K562 (cell line): Measurements from ENCODE around the gene ARMH3. TPM values are rescaled to one million over a fixed set of nuclear protein-coding genes. Genes with fewer than 3 reads are reported as not detected.

Experiments
- ATAC-seq: fragments of 200-7000 bp; cut with Tn5 transposase; 3 replicates; pipeline ENCODE4 v1.9.1; 2020; ENCODE audit warnings: moderate library complexity
- BruUV-seq: library from RNA; stranded (reverse); fragments of 400-500 nt; replicated peaks from 2 replicates; lab custom pipeline; 2021; lab: Mats Ljungman, UMichigan
- CTCF ChIA-PET: fragments of 300-600 bp; formaldehyde crosslinking; extraction: SDS; loops from one replicate; lab custom pipeline; 2021; ENCODE audit warnings: low intra/inter-chr PET ratio; lab: Yijun Ruan, JAX
- POLR2A ChIA-PET: fragments of 300-600, 350-650 bp; sonication (Branson Sonifier 250); formaldehyde crosslinking; extraction: SDS; loops from one replicate; lab custom pipeline; 2021; ENCODE audit warnings: antibody characterized with exemption, inconsistent platforms; lab: Yijun Ruan, JAX
- DNase-seq, 4 experiments: peaks; one replicate each; pipeline versions ENCODE4 v3.0.0 to v3.0.0-alpha.2; 2011 to 2018; ENCODE audit warnings: low spot score in 3 of 4, mixed read lengths in 3 of 4; ENCODE audit errors: extremely low read depth in 1 of 4
- FAIRE-seq: peaks from 2 replicates; lab custom pipeline; 2011; peaks lifted over from hg19 to GRCh38; lab: Jason Lieb, UNC
- H2AFZ ChIP-seq: 2 replicates; pipeline ENCODE4 v1.6.0; 2011; ENCODE audit warnings: low read depth, low read length, control low read depth, inconsistent platforms
- H3K27ac ChIP-seq: fragments of 200-600 bp; 3 replicates; pipeline ENCODE4 v1.8.0; 2011; ENCODE audit warnings: low read depth, mild to moderate bottlenecking, control low read depth, inconsistent platforms, low read length, moderate library complexity, mixed read lengths; ENCODE audit errors: extremely low read depth
- H3K27me3 ChIP-seq, 2 experiments: fragments of 300-600 bp in 1 of 2; 2 replicates in 1 of 2; 3 replicates in 1 of 2; pipeline versions ENCODE4 v1.6.0 to v1.8.0; 2011; ENCODE audit warnings: inconsistent platforms in 2 of 2, low read length in 2 of 2, mild to moderate bottlenecking in 1 of 2, mixed read lengths in 1 of 2, moderate library complexity in 1 of 2; ENCODE audit not compliant: control insufficient read depth in 2 of 2, insufficient read depth in 2 of 2
- H3K36me3 ChIP-seq: fragments of 300-600 bp; 3 replicates; pipeline ENCODE4 v1.8.0; 2011; ENCODE audit warnings: mild to moderate bottlenecking, low read length, inconsistent platforms; ENCODE audit not compliant: control insufficient read depth, insufficient read depth
- H3K4me1 ChIP-seq, 2 experiments: fragments of 200-600 bp in 1 of 2; replicated peaks in 1 of 2; 2 replicates in 1 of 2; 3 replicates in 1 of 2; pipeline versions ENCODE4 v1.5.1 to v1.8.0; 2011; ENCODE audit warnings: inconsistent platforms in 2 of 2, low read length in 2 of 2, mild to moderate bottlenecking in 1 of 2, mixed read lengths in 1 of 2, moderate library complexity in 1 of 2; ENCODE audit not compliant: control insufficient read depth in 2 of 2, insufficient read depth in 2 of 2
- H3K4me2 ChIP-seq: 2 replicates; pipeline ENCODE4 v1.6.1; 2011; ENCODE audit warnings: low read length, control low read depth, inconsistent platforms, mixed read lengths; ENCODE audit not compliant: insufficient read depth
- H3K4me3 ChIP-seq: fragments of 200-600 bp; sonication (generic), shearing (Covaris generic); 2 replicates; pipeline ENCODE4 v1.5.1; 2016; ENCODE audit warnings: control low read depth, inconsistent platforms
- H3K79me2 ChIP-seq: fragments of 200-600 bp; 3 replicates; pipeline ENCODE4 v1.8.0; 2011; ENCODE audit warnings: low read length, inconsistent platforms; ENCODE audit not compliant: control insufficient read depth, insufficient read depth
- H3K9ac ChIP-seq, 2 experiments: 2 replicates each; pipeline versions ENCODE4 v1.6.0 to v1.6.1; 2011; ENCODE audit warnings: low read depth in 2 of 2, low read length in 2 of 2, control low read depth in 1 of 2, inconsistent platforms in 1 of 2, mild to moderate bottlenecking in 1 of 2, mixed read lengths in 1 of 2; ENCODE audit not compliant: insufficient read depth in 1 of 2
- H3K9me1 ChIP-seq: one replicate; pipeline ENCODE4 v1.6.0; 2011; ENCODE audit warnings: inconsistent platforms, mild to moderate bottlenecking, low read length, moderate library complexity; ENCODE audit not compliant: control insufficient read depth, insufficient read depth
- H3K9me3 ChIP-seq: replicated peaks from 2 replicates; pipeline ENCODE4 v1.5.1; 2011; ENCODE audit warnings: low read depth, low read length, inconsistent platforms; ENCODE audit not compliant: control insufficient read depth, insufficient read depth
- H4K20me1 ChIP-seq: replicated peaks from 2 replicates; pipeline ENCODE4 v1.6.1; 2011; ENCODE audit warnings: low read length, inconsistent platforms, mixed read lengths; ENCODE audit not compliant: control insufficient read depth, insufficient read depth
- HBP1 ChIP-seq: fragments of 450-650 bp; formaldehyde crosslinking; IDR thresholded peaks from 2 replicates; pipeline ENCODE4 v1.4.0; 2022; ENCODE audit warnings: missing genetic modification characterization
- MED1 ChIP-seq: sonication (generic); formaldehyde crosslinking; IDR thresholded peaks from 2 replicates; pipeline ENCODE4 v1.8.1; 2023; ENCODE audit warnings: missing genetic modification reagents, borderline replicate concordance
- POU5F1 ChIP-seq: fragments of 150-350 bp; IDR thresholded peaks from 2 replicates; pipeline ENCODE4 v1.6.1; 2014; ENCODE audit warnings: borderline replicate concordance, low read length, low read depth, mild to moderate bottlenecking; ENCODE audit not compliant: partially characterized antibody
- PTRF ChIP-seq: fragments of 450-650 bp; IDR thresholded peaks from 2 replicates; pipeline ENCODE4 v1.6.1; 2016; ENCODE audit warnings: mild to moderate bottlenecking, missing genetic modification characterization, missing compliant biosample characterization
- ZNF263 ChIP-seq: sonication (generic); formaldehyde crosslinking; IDR thresholded peaks from 2 replicates; pipeline ENCODE4 v1.8.0; 2022; ENCODE audit warnings: mild to moderate bottlenecking, missing genetic modification reagents, borderline replicate concordance
- ZNF347 ChIP-seq: fragments of 450-650 bp; formaldehyde crosslinking; IDR thresholded peaks from 2 replicates; pipeline ENCODE4 v1.4.0; 2020; ENCODE audit warnings: low read depth, mild to moderate bottlenecking, moderate library complexity
- ZNF695 ChIP-seq: fragments of 450-650 bp; formaldehyde crosslinking; IDR thresholded peaks from 2 replicates; pipeline ENCODE4 v1.4.0; 2020; ENCODE audit warnings: mild to moderate bottlenecking, moderate library complexity
- WGBS: fragments of 100-300 bp; shearing (Covaris generic); methylation state at CpG from one replicate; pipeline ENCODE4 v1.1.6; 2016; ENCODE audit warnings: low coverage, mixed read lengths; ENCODE audit not compliant: insufficient coverage; ENCODE audit errors: missing lambda C conversion rate; 5-methylcytosine and 5-hydroxymethylcytosine counted together
- in situ Hi-C: fragments of 300-500 bp; cut with MboI; formaldehyde crosslinking; loops from 4 replicates; pipeline ENCODE4 v1.15.0; 2018; ENCODE audit warnings: inconsistent platforms, mixed read lengths
- intact Hi-C: fragments of 100-400 bp; cut with micrococcal nuclease; formaldehyde crosslinking; loops from 2 replicates; pipeline ENCODE4 v1.14.2; 2022
- polyA plus RNA-seq, 8 experiments: library from polyadenylated mRNA; depleted of rRNA in 4 of 8; stranded (reverse) in 5 of 8; unstranded in 3 of 8; fragments of >200 nt; fragmentation: Nextera tagmentation in 2 of 8; fragmentation: Illumina TruSeq in 1 of 8; extraction: Ambion mirVana in 2 of 8; extraction: Trizol in 1 of 8; gene quantifications; 2 replicates each; pipeline versions ENCODE4 v1.2.1 to v1.2.3, GENCODE V29; 2011 to 2014; ENCODE audit warnings: inconsistent platforms in 1 of 8, missing spikeins in 1 of 8
- total RNA-seq, 7 experiments: library from RNA; depleted of rRNA in 6 of 7; stranded (reverse); fragments of >200 nt in 6 of 7; fragmentation: Illumina TruSeq in 2 of 7; extraction: Trizol in 2 of 7; gene quantifications; 2 replicates each; pipeline versions ENCODE4 v1.2.1 to v1.2.3, GENCODE V29; 2011 to 2021; ENCODE audit warnings: low replicate concordance in 1 of 7

ARMH3 gene
- total and polyA plus RNA-seq, 9 of the 15 experiments (the other 6 are each of a cell fraction or from before 2014, with no cell fraction given) = 0.29 to 0.73 TPM; not detected in 7

DNA sequence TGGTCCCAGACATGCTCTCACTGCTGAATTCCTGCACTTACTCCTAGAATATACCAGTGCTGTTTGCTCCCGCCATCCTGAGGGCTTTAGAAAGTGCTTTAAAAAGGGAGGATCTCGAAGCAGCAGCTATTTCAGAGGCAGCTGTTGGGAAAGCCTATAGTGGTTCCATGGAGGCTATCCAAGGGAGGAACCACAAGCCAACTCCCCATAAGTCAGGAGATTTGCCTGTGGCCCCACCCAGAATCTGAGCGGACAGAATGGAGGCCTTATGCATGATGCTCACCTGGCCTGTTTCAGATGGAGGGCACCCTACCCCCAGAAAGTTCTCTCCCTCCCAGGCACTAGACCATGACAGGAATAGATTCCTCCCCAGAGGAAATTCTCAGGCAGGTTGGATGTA, 210.1 kb downstream of the ARMH3 start:
- no CpG with 5 or more reads among the region's 3 CpGs for WGBS
- in situ Hi-C loops = loop anchor here (25.0 kb wide), 4 partner anchors 516 to 766 kb away; partner anchors contain the start of genes ACTR1A, CUEDC2 and SUFU

More for the DNA sequence above, 210.1 kb downstream of the ARMH3 start:
- DNase-seq (no peak), ATAC-seq (no peak), FAIRE-seq (no peak)
- no peak overlapping the region for H3K4me3 ChIP-seq
- H3K36me3 ChIP-seq = peaks cover 2% of the 10 kb centered on the region; the same call in 1 of the 3 replicates
- intact Hi-C loops = loop anchor here (10.0 kb wide), 1 partner anchor 269 kb away; no protein-coding TSS in a partner anchor
- H3K9ac ChIP-seq = no peak overlapping the region
- H2AFZ ChIP-seq = no peak overlapping the region
- peaks cover 0 to 4% of the 10 kb centered on the region in 2 experiments; a peak in 2 of 5 replicates for H3K4me1 ChIP-seq
- H3K27me3 ChIP-seq = no peaks in the 10 kb centered on the region
- H3K9me1 ChIP-seq = no peaks in the 10 kb centered on the region
- BruUV-seq = no TSS peak
- H3K79me2 ChIP-seq = no peaks in the 10 kb centered on the region
- H3K9me3 ChIP-seq = no peaks in the 10 kb centered on the region
- TF ChIP-seq ZNF347 (CRISPR knock-in tag) (no peak), HBP1 (no peak), ZNF695 (CRISPR knock-in tag) (no peak), ZNF263 (CRISPR knock-in tag) (no peak), POU5F1 (no peak), MED1 (CRISPR knock-in tag) (no peak), PTRF (tag) (no peak)
- H3K4me2 ChIP-seq = no peak overlapping the region
- no peak overlapping the region for H3K27ac ChIP-seq
- POLR2A ChIA-PET = no interaction called here
- CTCF ChIA-PET = no interaction called here
- H4K20me1 ChIP-seq = no peaks in the 10 kb centered on the region
